GM23338 (cell line): Measurements from ENCODE around the gene CCDC92. TPM values are rescaled to one million over a fixed set of nuclear protein-coding genes. Genes with fewer than 3 reads are reported as not detected.

ENCODE experiments used
- ATAC-seq: fragments of 200-7000 bp; cut with Tn5 transposase; 3 replicates; pipeline ENCODE4 v1.9.1; 2020
- DNase-seq: peaks from one replicate; pipeline ENCODE4 v3.0.0-alpha.2; 2015; ENCODE audit warnings: low spot score
- H2AFZ ChIP-seq: fragments of 200-600 bp; sonication (generic); 2 replicates; pipeline ENCODE4 v1.8.0; 2016; ENCODE audit warnings: antibody characterized with exemption, mild to moderate bottlenecking, moderate library complexity
- H3F3A ChIP-seq: fragments of 200-600 bp; sonication (generic); replicated peaks from 2 replicates; pipeline ENCODE4 v1.8.0; 2017; ENCODE audit warnings: antibody characterized with exemption, mixed run types, low read depth
- H3K27ac ChIP-seq: fragments of 200-600 bp; sonication (generic); 2 replicates; pipeline ENCODE4 v1.6.1; 2016; ENCODE audit warnings: low read depth
- H3K27me3 ChIP-seq: fragments of 200-600 bp; sonication (generic); 2 replicates; pipeline ENCODE4 v1.8.0; 2016; ENCODE audit warnings: mild to moderate bottlenecking, mixed run types, moderate library complexity; ENCODE audit not compliant: insufficient read depth
- H3K36me3 ChIP-seq: fragments of 200-600 bp; sonication (generic); 2 replicates; pipeline ENCODE4 v1.8.0; 2016; ENCODE audit warnings: mild to moderate bottlenecking; ENCODE audit not compliant: insufficient read depth
- H3K4me1 ChIP-seq: fragments of 200-600 bp; sonication (generic); 2 replicates; pipeline ENCODE4 v1.8.0; 2016; ENCODE audit warnings: mild to moderate bottlenecking, moderate library complexity; ENCODE audit not compliant: insufficient read depth
- H3K4me2 ChIP-seq: fragments of 200-600 bp; sonication (generic); 2 replicates; pipeline ENCODE4 v1.7.1; 2017; ENCODE audit warnings: mixed run types
- H3K4me3 ChIP-seq: fragments of 200-600 bp; sonication (generic); 2 replicates; pipeline ENCODE4 v1.6.1; 2016; ENCODE audit warnings: mixed run types
- H3K79me2 ChIP-seq: fragments of 200-600 bp; sonication (generic); replicated peaks from 2 replicates; pipeline ENCODE4 v1.8.0; 2017; ENCODE audit warnings: mild to moderate bottlenecking; ENCODE audit not compliant: insufficient read depth
- H3K9me2 ChIP-seq: fragments of 200-600 bp; sonication (generic); 2 replicates; pipeline ENCODE4 v1.8.0; 2017; ENCODE audit not compliant: insufficient read depth
- H4K20me1 ChIP-seq: fragments of 200-600 bp; sonication (generic); replicated peaks from 2 replicates; pipeline ENCODE4 v1.8.0; 2017; ENCODE audit warnings: mild to moderate bottlenecking; ENCODE audit not compliant: insufficient read depth
- H3K27ac Mint-ChIP-seq: 2 replicates; pipeline ENCODE4 v1.8.0; 2020; ENCODE audit warnings: inconsistent platforms, mild to moderate bottlenecking, moderate library complexity, mixed read lengths
- H3K27me3 Mint-ChIP-seq: 3 replicates; pipeline ENCODE4 v1.8.0; 2022; ENCODE audit warnings: low read depth, mild to moderate bottlenecking, moderate library complexity, mixed read lengths, inconsistent platforms; ENCODE audit not compliant: insufficient read depth, poor library complexity
- H3K36me3 Mint-ChIP-seq: 3 replicates; pipeline ENCODE4 v1.8.0; 2021; ENCODE audit warnings: low read depth, mild to moderate bottlenecking, inconsistent platforms, moderate library complexity, mixed read lengths
- H3K4me1 Mint-ChIP-seq: 3 replicates; pipeline ENCODE4 v1.8.0; 2020; ENCODE audit warnings: mild to moderate bottlenecking, inconsistent platforms, mixed read lengths
- H3K4me3 Mint-ChIP-seq: 3 replicates; pipeline ENCODE4 v1.8.0; 2021; ENCODE audit warnings: moderate library complexity, mild to moderate bottlenecking, inconsistent platforms, mixed read lengths
- H3K9me3 Mint-ChIP-seq: 3 replicates; pipeline ENCODE4 v1.8.0; 2020; ENCODE audit warnings: moderate library complexity, mild to moderate bottlenecking, inconsistent platforms, mixed read lengths
- ETS1 ChIP-seq: IDR thresholded peaks from 2 replicates; pipeline ENCODE4 v1.6.1; 2016; ENCODE audit warnings: antibody characterized with exemption
- EZH2 ChIP-seq: fragments of 200-600 bp; sonication (generic); IDR thresholded peaks from one replicate; pipeline ENCODE4 v1.8.0; 2017; ENCODE audit warnings: antibody characterized with exemption, mild to moderate bottlenecking, low read depth; ENCODE audit not compliant: unreplicated experiment
- EZH2phosphoT487 ChIP-seq: fragments of 200-600 bp; sonication (generic); IDR thresholded peaks from one replicate; pipeline ENCODE4 v1.8.1; 2018; ENCODE audit warnings: antibody characterized with exemption; ENCODE audit not compliant: unreplicated experiment
- JUNB ChIP-seq: IDR thresholded peaks from one replicate; pipeline ENCODE4 v1.6.1; 2016; ENCODE audit warnings: antibody characterized with exemption; ENCODE audit not compliant: unreplicated experiment
- NANOG ChIP-seq: IDR thresholded peaks from 2 replicates; pipeline ENCODE4 v1.6.1; 2016; ENCODE audit warnings: antibody characterized with exemption, borderline replicate concordance
- POLR2AphosphoS5 ChIP-seq: IDR thresholded peaks from 2 replicates; pipeline ENCODE4 v1.6.1; 2016; ENCODE audit warnings: antibody characterized with exemption, low read depth
- STAT1 ChIP-seq: IDR thresholded peaks from one replicate; pipeline ENCODE4 v1.6.1; 2016; ENCODE audit warnings: antibody characterized with exemption; ENCODE audit not compliant: unreplicated experiment
- ZNF114 ChIP-seq: fragments of 250-450 bp; sonication (Bioruptor Pico); IDR thresholded peaks from 2 replicates; pipeline ENCODE4 v1.5.0; 2020; ENCODE audit warnings: mild to moderate bottlenecking, moderate library complexity
- ZNF331 ChIP-seq: fragments of 250-450 bp; sonication (Bioruptor Pico); IDR thresholded peaks from 2 replicates; pipeline ENCODE4 v1.5.0; 2020; ENCODE audit warnings: low read depth, mild to moderate bottlenecking, moderate library complexity
- ZNF462 ChIP-seq: fragments of 250-450 bp; sonication (Bioruptor Pico); IDR thresholded peaks from 2 replicates; pipeline ENCODE4 v1.5.0; 2020; ENCODE audit warnings: mild to moderate bottlenecking, moderate library complexity
- polyA plus RNA-seq: library from polyadenylated mRNA; unstranded; fragments of >200 nt; fragmentation: Nextera tagmentation; extraction: Ambion mirVana; gene quantifications from 2 replicates; pipeline ENCODE4 v1.2.1, GENCODE V29; 2016
- total RNA-seq: library from RNA; depleted of rRNA; stranded (reverse); fragments of >200 nt; shearing (Covaris generic); gene quantifications from 2 replicates; pipeline ENCODE4 v1.2.3, GENCODE V29; 2014
- TF ChIP-seq, protein P1 (sequence below): IDR thresholded peaks from one replicate; pipeline ENCODE4 v1.6.1; 2018; ENCODE audit warnings: antibody characterized with exemption; ENCODE audit not compliant: unreplicated experiment
- TF ChIP-seq, protein P2 (sequence below), 2 experiments: fragments of 200-600 bp in 1 of 2; sonication (generic) in 1 of 2; conservative IDR thresholded peaks; 2 replicates each; pipeline versions ENCODE4 v1.5.1 to v1.6.1; 2016 to 2017; ENCODE audit warnings: antibody characterized with exemption in 2 of 2, low read depth in 2 of 2, mild to moderate bottlenecking in 2 of 2, moderate library complexity in 1 of 2

Gene CCDC92
- total and polyA plus RNA-seq, 2 experiments from 2014 or later: 0.08 to 0.31 TPM

DNA sequence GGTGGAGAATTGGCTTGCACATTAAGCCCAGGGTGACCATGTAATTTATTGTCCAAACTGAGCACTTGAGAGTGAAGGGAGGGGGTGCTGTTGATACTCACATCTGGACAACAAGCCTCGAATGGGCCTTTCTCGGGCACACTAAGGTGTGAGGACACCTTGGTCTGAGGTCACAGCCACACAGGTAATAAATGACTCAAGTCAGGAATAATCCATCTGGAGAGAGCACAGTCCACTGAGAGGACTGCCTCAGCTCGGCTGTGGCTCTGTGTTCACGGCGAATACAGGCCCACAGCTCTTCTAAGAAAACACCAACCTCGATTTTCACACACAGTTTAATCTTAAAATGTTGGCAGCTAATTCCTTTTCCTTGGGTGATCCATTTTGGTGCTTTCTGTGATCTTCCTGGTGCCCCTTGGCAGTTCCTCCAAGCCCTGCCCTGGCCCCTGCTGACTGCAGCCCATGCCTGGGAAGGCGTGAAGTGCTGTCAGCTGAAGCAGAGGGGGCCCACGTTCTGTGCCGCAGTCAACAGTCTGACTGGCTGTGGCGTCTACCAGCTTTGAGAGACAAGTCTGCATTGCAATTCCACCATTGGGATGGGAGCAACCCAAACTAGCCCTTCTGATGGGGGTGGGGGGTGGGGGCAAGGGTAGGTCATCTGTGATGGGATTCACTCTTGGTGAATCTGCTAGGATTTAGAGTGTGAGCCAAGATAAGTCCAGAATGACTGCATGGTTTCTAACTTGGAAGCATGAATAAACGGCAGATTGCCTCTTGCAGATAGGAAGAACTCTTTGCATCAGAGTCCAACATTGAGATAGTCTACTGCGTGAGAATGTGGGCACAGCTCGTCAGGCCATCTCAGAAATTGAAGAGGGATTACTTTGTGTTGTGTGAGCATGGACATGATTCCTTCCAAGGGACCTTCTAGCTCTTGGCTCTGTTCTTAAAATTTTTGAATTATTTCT lies 43.1 kb upstream of the CCDC92 start:
- no peak for DNase-seq
- H2AFZ ChIP-seq: no peak overlapping the region
- Mint-ChIP-seq H3K9me3 (no peaks in the 10 kb centered on the region), H3K27ac (no peak overlapping the region), H3K4me1 (peaks cover 4% of the 10 kb centered on the region; the same call in 2 of the 3 replicates), H3K36me3 (peaks cover 18% of the 10 kb centered on the region; the same call in 2 of the 3 replicates), H3K27me3 (peaks cover 2% of the 10 kb centered on the region), H3K4me3 (no peak overlapping the region)
- no peaks in the 10 kb centered on the region for H4K20me1 ChIP-seq
- H3K4me3 ChIP-seq: no peak overlapping the region
- no peak overlapping the region for H3K27ac ChIP-seq
- no peak for ATAC-seq
- H3K79me2 ChIP-seq: no peaks in the 10 kb centered on the region
- H3K9me2 ChIP-seq: no peaks in the 10 kb centered on the region
- no peaks in the 10 kb centered on the region for H3F3A ChIP-seq
- H3K36me3 ChIP-seq: peaks cover 8% of the 10 kb centered on the region; the same call in 1 of the 2 replicates
- H3K4me2 ChIP-seq: no peak overlapping the region
- no peaks in the 10 kb centered on the region for H3K4me1 ChIP-seq
- TF ChIP-seq, protein P1, sequence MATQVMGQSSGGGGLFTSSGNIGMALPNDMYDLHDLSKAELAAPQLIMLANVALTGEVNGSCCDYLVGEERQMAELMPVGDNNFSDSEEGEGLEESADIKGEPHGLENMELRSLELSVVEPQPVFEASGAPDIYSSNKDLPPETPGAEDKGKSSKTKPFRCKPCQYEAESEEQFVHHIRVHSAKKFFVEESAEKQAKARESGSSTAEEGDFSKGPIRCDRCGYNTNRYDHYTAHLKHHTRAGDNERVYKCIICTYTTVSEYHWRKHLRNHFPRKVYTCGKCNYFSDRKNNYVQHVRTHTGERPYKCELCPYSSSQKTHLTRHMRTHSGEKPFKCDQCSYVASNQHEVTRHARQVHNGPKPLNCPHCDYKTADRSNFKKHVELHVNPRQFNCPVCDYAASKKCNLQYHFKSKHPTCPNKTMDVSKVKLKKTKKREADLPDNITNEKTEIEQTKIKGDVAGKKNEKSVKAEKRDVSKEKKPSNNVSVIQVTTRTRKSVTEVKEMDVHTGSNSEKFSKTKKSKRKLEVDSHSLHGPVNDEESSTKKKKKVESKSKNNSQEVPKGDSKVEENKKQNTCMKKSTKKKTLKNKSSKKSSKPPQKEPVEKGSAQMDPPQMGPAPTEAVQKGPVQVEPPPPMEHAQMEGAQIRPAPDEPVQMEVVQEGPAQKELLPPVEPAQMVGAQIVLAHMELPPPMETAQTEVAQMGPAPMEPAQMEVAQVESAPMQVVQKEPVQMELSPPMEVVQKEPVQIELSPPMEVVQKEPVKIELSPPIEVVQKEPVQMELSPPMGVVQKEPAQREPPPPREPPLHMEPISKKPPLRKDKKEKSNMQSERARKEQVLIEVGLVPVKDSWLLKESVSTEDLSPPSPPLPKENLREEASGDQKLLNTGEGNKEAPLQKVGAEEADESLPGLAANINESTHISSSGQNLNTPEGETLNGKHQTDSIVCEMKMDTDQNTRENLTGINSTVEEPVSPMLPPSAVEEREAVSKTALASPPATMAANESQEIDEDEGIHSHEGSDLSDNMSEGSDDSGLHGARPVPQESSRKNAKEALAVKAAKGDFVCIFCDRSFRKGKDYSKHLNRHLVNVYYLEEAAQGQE: no peak
- TF ChIP-seq ZNF114 (no peak), ZNF462 (CRISPR knock-in tag) (no peak), ZNF331 (CRISPR knock-in tag) (no peak), NANOG (no peak), JUNB (no peak), STAT1 (no peak), ETS1 (no peak), POLR2AphosphoS5 (no peak), EZH2 (no peak), EZH2phosphoT487 (no peak)
- TF ChIP-seq, protein P2, sequence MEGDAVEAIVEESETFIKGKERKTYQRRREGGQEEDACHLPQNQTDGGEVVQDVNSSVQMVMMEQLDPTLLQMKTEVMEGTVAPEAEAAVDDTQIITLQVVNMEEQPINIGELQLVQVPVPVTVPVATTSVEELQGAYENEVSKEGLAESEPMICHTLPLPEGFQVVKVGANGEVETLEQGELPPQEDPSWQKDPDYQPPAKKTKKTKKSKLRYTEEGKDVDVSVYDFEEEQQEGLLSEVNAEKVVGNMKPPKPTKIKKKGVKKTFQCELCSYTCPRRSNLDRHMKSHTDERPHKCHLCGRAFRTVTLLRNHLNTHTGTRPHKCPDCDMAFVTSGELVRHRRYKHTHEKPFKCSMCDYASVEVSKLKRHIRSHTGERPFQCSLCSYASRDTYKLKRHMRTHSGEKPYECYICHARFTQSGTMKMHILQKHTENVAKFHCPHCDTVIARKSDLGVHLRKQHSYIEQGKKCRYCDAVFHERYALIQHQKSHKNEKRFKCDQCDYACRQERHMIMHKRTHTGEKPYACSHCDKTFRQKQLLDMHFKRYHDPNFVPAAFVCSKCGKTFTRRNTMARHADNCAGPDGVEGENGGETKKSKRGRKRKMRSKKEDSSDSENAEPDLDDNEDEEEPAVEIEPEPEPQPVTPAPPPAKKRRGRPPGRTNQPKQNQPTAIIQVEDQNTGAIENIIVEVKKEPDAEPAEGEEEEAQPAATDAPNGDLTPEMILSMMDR (conservative IDR thresholded peaks at IDR 0.05; ENCODE audit: low read depth in 2 of 2): no peak
- H3K27me3 ChIP-seq: no peaks in the 10 kb centered on the region
